HuH-7 (cell line): Measurements from ENCODE around the gene CEP83.

ENCODE experiments used
- DNase-seq: peaks from one replicate; pipeline ENCODE4 v3.0.0; 2011; ENCODE audit warnings: low spot score

CEP83 gene

DNA sequence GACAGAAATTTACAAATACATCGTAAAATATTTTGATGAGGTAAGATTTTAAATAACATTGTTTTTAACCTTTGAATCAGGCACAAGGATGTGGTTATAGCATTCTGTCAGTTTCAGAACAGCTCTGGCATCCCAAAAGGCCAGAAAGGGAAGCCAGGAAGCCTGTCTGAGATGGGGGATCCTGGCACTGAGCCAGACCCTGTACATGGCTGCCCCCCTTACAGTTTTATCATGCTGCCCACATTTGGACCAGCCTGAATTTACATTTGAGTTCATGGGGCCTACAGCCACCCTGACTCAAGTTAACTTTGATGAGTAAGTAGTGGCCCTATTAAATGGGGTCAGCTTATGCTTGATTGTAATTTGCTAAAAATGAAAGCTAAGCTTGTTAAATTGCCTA, 155.7 kb downstream of the CEP83 start:
- DNase-seq, result no peak

DNA sequence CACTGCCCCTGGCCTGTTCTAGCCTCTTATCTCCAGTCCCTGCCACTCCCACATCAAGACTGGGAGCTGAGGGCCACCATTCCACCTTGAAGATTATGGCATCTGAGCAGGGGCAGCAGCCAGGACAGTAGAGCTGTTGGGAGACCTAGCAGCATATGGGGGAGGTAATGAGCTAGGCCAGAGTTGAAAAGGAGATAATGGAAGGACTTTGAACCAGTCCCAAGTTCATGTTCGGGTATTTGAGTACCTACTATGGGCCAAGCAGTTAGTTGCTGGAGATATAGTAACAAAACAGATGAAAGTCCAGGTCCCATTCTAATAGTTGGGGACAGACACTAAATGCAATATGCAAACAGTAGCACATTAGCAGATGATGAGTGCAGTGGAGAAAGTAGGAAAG, 159.8 kb downstream of the CEP83 start:
- DNase-seq, result no peak

GRCh38 chr12:94297876-94298505, 161.7 kb downstream of the CEP83 start:
- DNase-seq, result no peak

DNA sequence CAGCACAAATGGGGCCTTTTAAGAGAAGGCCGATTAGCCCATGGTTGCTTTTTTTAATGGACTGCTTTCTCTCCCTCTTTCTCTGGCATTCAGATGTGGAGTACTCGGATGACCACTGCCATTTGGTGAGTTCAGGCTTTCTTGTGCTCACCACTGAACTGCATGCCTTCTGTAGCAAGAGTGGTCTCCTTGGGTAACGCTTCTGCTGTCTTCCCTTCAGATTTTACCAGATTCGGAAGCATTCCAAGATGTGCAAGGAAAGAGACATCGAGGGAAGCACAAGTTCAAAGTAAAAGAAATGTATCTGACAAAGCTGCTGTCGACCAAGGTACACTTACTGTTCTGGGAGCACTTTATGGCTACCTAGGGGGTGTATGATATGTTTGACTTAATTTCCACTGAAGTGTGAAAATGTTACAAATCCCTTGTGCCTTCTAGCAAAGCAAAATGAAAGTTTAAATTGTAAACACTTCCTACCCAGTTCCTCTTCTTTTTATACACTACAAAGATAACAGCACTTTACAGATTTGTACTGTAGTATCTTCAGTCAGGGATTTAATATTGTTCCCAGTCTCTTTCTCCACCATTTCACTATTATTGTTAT, 162.5 kb downstream of the CEP83 start:
- DNase-seq, result no peak

GRCh38 chr12:94290353-94290752, 169.3 kb downstream of the CEP83 start:
- no peak for DNase-seq

DNA sequence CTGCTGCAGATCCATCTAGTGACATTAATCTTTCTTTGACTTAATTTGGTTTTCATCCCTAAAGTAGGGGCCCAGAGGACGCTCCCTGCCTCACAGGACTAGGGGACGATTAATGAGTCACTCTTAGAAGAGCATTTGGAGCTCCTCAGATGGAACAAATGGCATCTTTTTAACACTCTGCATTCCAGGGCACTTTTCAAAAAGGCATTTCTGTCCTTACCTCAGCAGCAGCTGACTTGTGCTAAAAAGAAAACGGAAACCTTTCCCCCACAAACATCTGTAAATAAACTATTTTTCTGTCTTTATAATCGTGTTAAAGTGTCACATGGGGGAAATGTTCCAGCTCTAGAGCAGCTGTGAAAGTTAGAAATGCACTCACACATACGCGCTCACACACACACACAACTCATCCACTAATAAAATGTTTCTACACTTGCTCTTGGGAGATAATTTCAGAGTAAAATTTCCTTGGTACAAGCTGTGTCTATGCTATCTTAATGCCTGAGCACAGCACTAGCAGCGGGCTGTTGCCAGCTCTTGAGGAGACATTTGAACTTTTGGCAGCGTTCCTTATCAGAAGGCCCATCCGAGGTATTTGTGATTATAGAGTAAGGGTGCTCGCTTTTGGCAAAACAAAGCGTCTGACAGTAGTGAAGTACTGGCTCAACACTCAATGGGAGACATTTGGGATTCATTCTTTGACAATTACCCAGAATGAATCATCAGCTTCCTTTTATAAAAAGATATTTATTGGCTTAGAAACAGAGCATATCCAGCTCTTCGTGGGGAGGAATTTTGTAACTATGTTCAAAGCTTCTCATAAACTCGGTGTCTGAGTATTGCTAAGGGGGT, 170.0 kb downstream of the CEP83 start:
- no peak for DNase-seq

- no peak for DNase-seq
These were observed 172.4 kb downstream of the CEP83 start for GRCh38 chr12:94287245-94287628.

- DNase-seq, result no peak
These were observed 173.0 kb downstream of the CEP83 start for GRCh38 chr12:94286583-94287244.

DNA sequence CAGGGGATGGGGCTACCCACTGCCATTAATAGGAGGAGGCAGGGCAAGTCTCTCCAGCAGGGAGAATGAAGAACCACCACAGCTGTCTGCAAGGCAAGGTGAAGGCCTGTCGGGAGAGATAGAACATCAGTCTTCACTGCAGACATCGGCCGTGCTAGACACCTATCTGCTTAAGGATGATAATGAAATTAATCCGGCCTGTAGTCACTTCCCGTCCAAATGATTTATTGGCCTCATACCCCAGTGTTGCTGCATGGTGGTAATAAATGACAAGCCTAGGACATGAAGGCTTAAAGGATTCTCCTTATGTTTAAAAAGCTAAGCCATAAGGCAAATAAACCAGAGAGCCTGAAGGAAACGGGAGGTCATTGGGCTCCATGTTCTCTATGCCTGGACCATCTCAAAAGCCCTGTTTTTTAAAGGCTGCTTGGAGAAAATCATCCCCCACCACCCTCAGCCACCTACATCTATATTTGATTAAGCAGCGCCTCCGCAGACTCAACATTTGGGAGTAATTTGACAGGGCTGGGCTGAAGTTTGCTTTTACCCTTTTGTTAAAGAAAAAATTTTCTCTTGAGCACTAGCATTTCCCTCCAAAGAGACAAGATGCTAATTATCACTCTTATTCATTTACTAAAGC, 173.6 kb downstream of the CEP83 start:
- DNase-seq, result no peak

- DNase-seq, result no peak
These were observed 174.8 kb downstream of the CEP83 start for GRCh38 chr12:94284859-94285258.

- no peak for DNase-seq
These were observed 175.6 kb downstream of the CEP83 start for GRCh38 chr12:94284046-94284445.

GRCh38 chr12:94282675-94283074, 177.0 kb downstream of the CEP83 start:
- no peak for DNase-seq

DNA sequence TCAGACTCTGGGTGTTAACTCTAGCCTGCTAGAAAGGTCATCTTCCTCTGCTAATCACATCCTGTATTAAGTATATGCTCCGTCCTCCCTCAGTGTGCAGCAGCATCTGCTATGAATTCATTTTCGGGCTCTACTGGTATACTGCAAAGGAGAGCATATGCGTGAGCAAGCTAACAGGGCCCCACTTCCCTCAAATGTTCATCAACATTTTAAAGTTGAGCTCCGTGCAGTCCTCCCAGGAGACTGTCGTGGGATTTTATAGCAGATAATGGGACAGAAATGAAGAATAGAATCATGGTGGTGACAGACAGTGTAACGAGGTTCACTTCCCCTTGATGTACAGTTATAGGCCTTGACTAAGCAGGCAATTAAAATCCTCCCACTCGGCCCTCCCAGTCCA, 179.6 kb downstream of the CEP83 start:
- DNase-seq, result no peak

- no peak for DNase-seq
These were observed 182.2 kb downstream of the CEP83 start for GRCh38 chr12:94277426-94278000.

GRCh38 chr12:94276725-94277124, 182.9 kb downstream of the CEP83 start:
- DNase-seq, result no peak

DNA sequence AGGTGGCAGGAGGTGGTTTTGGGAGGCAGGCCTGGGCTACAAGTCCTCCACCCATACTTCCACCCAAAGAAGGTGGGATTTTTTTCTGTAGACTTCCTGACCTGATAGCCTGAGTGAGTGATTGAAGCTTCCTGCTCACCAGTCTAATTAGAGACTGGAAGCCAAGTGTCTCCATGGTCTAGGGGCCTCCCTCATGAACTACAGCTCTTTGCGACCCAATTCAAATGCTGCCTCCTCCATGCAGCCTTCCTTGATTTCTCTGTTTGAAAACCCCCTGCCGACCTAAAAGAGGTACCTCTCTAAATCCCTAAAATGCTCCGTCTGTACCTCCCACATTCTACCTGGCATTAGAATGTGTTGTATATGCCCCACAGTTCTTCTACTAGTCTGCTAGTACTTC, 186.4 kb downstream of the CEP83 start:
- DNase-seq, result no peak

GRCh38 chr12:94272280-94272679, 187.4 kb downstream of the CEP83 start:
- DNase-seq, result no peak

GRCh38 chr12:94271351-94271750, 188.3 kb downstream of the CEP83 start:
- DNase-seq, result no peak

- DNase-seq, result no peak
These were observed 190.2 kb downstream of the CEP83 start for GRCh38 chr12:94269316-94269999.

DNA sequence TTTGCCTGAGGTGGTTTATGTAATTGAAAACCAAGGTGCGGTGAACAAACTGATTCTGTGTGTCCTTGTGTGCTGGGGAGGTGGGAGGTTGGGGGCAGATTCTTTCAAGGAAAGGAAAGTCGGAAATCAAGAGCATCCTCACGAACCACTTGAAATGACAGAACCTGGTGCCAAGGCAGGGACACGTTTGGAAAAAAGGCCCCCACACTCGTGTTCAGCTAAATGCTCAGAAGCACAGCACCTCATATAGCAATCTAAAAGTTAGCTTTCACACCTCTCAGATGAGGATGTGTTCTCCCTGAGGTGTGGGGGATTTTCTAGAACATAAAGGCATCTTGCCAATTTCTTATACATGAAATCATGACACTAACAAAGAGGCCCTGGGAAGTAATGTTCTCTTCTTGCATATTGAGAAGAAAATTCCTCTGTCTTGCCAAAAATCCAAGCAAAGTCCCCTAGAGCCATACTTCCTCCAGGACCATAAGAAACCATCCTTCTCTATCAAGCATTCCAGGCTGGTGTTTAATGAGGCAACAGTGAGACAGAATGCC, 191.7 kb downstream of the CEP83 start:
- no peak for DNase-seq

GRCh38 chr12:94267537-94267872, 192.2 kb downstream of the CEP83 start:
- DNase-seq, result no peak
